IMR-90 (cell line): ENCODE data around the gene PTGR3. TPM values are rescaled to one million over a fixed set of nuclear protein-coding genes. Genes with fewer than 3 reads are reported as not detected.

ENCODE experiments used
- ATAC-seq: fragments of 200-7000 bp; cut with Tn5 transposase; 2 replicates; pipeline ENCODE4 v1.9.1; 2020; ENCODE audit warnings: low read depth, mild to moderate bottlenecking, moderate library complexity
- BruUV-seq: library from RNA; stranded (reverse); fragments of 400-500 nt; replicated peaks from 2 replicates; lab custom pipeline; 2021; lab: Mats Ljungman, UMichigan
- CTCF ChIA-PET: fragments of 300-600 bp; formaldehyde crosslinking; extraction: SDS; loops from one replicate; lab custom pipeline; 2021; ENCODE audit warnings: antibody characterized with exemption; lab: Yijun Ruan, JAX
- POLR2A ChIA-PET: fragments of 300-600 bp; sonication (Branson Sonifier 250); formaldehyde crosslinking; loops from one replicate; lab custom pipeline; 2022; ENCODE audit warnings: antibody characterized with exemption; ENCODE audit not compliant: unreplicated experiment; lab: Charles Lee
- DNase-seq: peaks from one replicate; pipeline ENCODE4 v3.0.0; 2013
- H2AFZ ChIP-seq: replicated peaks from 2 replicates; pipeline ENCODE3; 2013; ENCODE audit warnings: low read length, mild to moderate bottlenecking; ENCODE audit not compliant: poor library complexity
- H2AK5ac ChIP-seq: 2 replicates; pipeline ENCODE4 v1.6.1; 2013; ENCODE audit warnings: low read depth, low read length, inconsistent platforms
- H2AK9ac ChIP-seq: replicated peaks from 2 replicates; pipeline ENCODE3; 2013; ENCODE audit warnings: mild to moderate bottlenecking, low read depth, low read length, moderate library complexity; ENCODE audit not compliant: poor library complexity
- H2BK120ac ChIP-seq: 2 replicates; pipeline ENCODE4 v1.6.1; 2013; ENCODE audit warnings: low read depth, low read length, inconsistent platforms
- H2BK15ac ChIP-seq: 3 replicates; pipeline ENCODE4 v1.6.1; 2013; ENCODE audit warnings: low read depth, low read length, inconsistent platforms
- H2BK20ac ChIP-seq: 2 replicates; pipeline ENCODE4 v1.6.1; 2013; ENCODE audit warnings: low read depth, mild to moderate bottlenecking, inconsistent platforms, low read length, moderate library complexity
- H2BK5ac ChIP-seq: 2 replicates; pipeline ENCODE4 v1.6.1; 2013; ENCODE audit warnings: mild to moderate bottlenecking, low read depth, low read length, inconsistent platforms; ENCODE audit not compliant: poor library complexity, severe bottlenecking
- H3K14ac ChIP-seq: replicated peaks from 2 replicates; pipeline ENCODE4 v1.6.1; 2013; ENCODE audit warnings: low read depth, low read length, inconsistent platforms
- H3K18ac ChIP-seq: 2 replicates; pipeline ENCODE4 v1.6.1; 2013; ENCODE audit warnings: low read depth, low read length, control low read depth
- H3K23ac ChIP-seq: 2 replicates; pipeline ENCODE4 v1.6.1; 2013; ENCODE audit warnings: low read depth, low read length, inconsistent platforms
- H3K27ac ChIP-seq: 2 replicates; pipeline ENCODE4 v1.5.1; 2013; ENCODE audit warnings: mild to moderate bottlenecking, control low read depth, low read length; ENCODE audit not compliant: insufficient read depth
- H3K27me3 ChIP-seq: 2 replicates; pipeline ENCODE4 v1.6.1; 2013; ENCODE audit warnings: low read length; ENCODE audit not compliant: control insufficient read depth, insufficient read depth
- H3K36me3 ChIP-seq: 2 replicates; pipeline ENCODE4 v1.6.1; 2013; ENCODE audit warnings: low read length, mixed read lengths; ENCODE audit not compliant: control insufficient read depth, insufficient read depth
- H3K4ac ChIP-seq: 2 replicates; pipeline ENCODE4 v1.6.1; 2013; ENCODE audit warnings: low read depth, low read length, inconsistent platforms
- H3K4me1 ChIP-seq: 2 replicates; pipeline ENCODE4 v1.6.1; 2013; ENCODE audit warnings: low read length, mixed read lengths; ENCODE audit not compliant: control insufficient read depth, insufficient read depth
- H3K4me2 ChIP-seq: 2 replicates; pipeline ENCODE4 v1.6.1; 2013; ENCODE audit warnings: low read depth, mild to moderate bottlenecking, control low read depth, low read length, moderate library complexity
- H3K4me3 ChIP-seq: 2 replicates; pipeline ENCODE4 v1.5.1; 2013; ENCODE audit warnings: low read depth, mild to moderate bottlenecking, control low read depth, low read length, moderate library complexity; ENCODE audit not compliant: insufficient read depth
- H3K56ac ChIP-seq: 2 replicates; pipeline ENCODE4 v1.6.1; 2013; ENCODE audit warnings: low read length, inconsistent platforms; ENCODE audit not compliant: insufficient read depth; ENCODE audit errors: extremely low read depth
- H3K79me1 ChIP-seq, 2 experiments: 2 replicates each; pipeline ENCODE4 v1.6.1; 2013; ENCODE audit warnings: low read length in 2 of 2, inconsistent platforms in 1 of 2, low read depth in 1 of 2
- H3K9ac ChIP-seq: 2 replicates; pipeline ENCODE4 v1.6.1; 2013; ENCODE audit warnings: low read depth, low read length, control low read depth
- H3K9me1 ChIP-seq: 2 replicates; pipeline ENCODE4 v1.6.1; 2013; ENCODE audit warnings: low read length, inconsistent platforms; ENCODE audit not compliant: insufficient read depth
- H3K9me3 ChIP-seq: 2 replicates; pipeline ENCODE4 v1.6.1; 2013; ENCODE audit warnings: low read length; ENCODE audit not compliant: control insufficient read depth, insufficient read depth
- H4K20me1 ChIP-seq: 2 replicates; pipeline ENCODE4 v1.6.1; 2013; ENCODE audit warnings: low read length, inconsistent platforms; ENCODE audit not compliant: insufficient read depth
- H4K5ac ChIP-seq: 2 replicates; pipeline ENCODE4 v1.6.1; 2013; ENCODE audit warnings: mild to moderate bottlenecking, low read depth, low read length, control low read depth
- H4K8ac ChIP-seq, 2 experiments: 2 replicates each; pipeline ENCODE4 v1.6.1; 2013; ENCODE audit warnings: low read depth in 2 of 2, low read length in 2 of 2, control low read depth in 1 of 2, inconsistent platforms in 1 of 2
- H4K91ac ChIP-seq: 2 replicates; pipeline ENCODE4 v1.6.1; 2013; ENCODE audit warnings: low read depth, low read length, inconsistent platforms; ENCODE audit not compliant: insufficient read depth
- BHLHE40 ChIP-seq: fragments of 150-350 bp; IDR thresholded peaks from 2 replicates; pipeline ENCODE4 v1.6.1; 2016; ENCODE audit warnings: mild to moderate bottlenecking, low read depth, low read length
- CEBPB ChIP-seq: IDR thresholded peaks from 2 replicates; pipeline ENCODE4 v1.6.1; 2012; ENCODE audit warnings: low read depth, low read length, improper control_type of control experiment
- FOS ChIP-seq: fragments of 150-350 bp; IDR thresholded peaks from 2 replicates; pipeline ENCODE4 v1.6.1; 2016; ENCODE audit warnings: low read depth, low read length
- MAFK ChIP-seq: IDR thresholded peaks from 2 replicates; pipeline ENCODE4 v1.6.1; 2012; ENCODE audit warnings: low read depth, low read length, improper control_type of control experiment
- NFE2L2 ChIP-seq: fragments of 150-350 bp; IDR thresholded peaks from 2 replicates; pipeline ENCODE4 v1.6.1; 2016; ENCODE audit warnings: low read depth, mild to moderate bottlenecking, low read length
- RAD21 ChIP-seq: IDR thresholded peaks from 2 replicates; pipeline ENCODE4 v1.6.1; 2012; ENCODE audit warnings: low read length, improper control_type of control experiment
- RFX5 ChIP-seq: IDR thresholded peaks from 2 replicates; pipeline ENCODE4 v1.8.0; 2012; ENCODE audit warnings: low read depth, mild to moderate bottlenecking, low read length, moderate library complexity
- whole genome bisulfite sequencing, 2 experiments: methylation state at CpG; one replicate each; pipeline versions ENCODE4 v1.1.5 to v1.1.7; 2013; ENCODE audit warnings: missing lambda C conversion rate in 2 of 2; ENCODE audit not compliant: insufficient read length in 1 of 2; ENCODE audit errors: extremely low coverage in 2 of 2; 5-methylcytosine and 5-hydroxymethylcytosine counted together
- dilution Hi-C: fragments of 300-500 bp; cut with HindIII; formaldehyde crosslinking; loops from one replicate; pipeline ENCODE4 v1.14.3; 2018; ENCODE audit warnings: low sequenced_read_pairs; ENCODE audit not compliant: unreplicated experiment
- in situ Hi-C: fragments of 300-500 bp; cut with MboI; formaldehyde crosslinking; loops from 3 replicates; pipeline ENCODE4 v1.14.3; 2019; ENCODE audit warnings: low sequenced_read_pairs, inconsistent platforms, mixed read lengths
- intact Hi-C: fragments of 100-400 bp; cut with micrococcal nuclease; formaldehyde crosslinking; loops from 2 replicates; pipeline ENCODE4 v1.10.0; 2022
- polyA plus RNA-seq, 3 experiments: library from polyadenylated mRNA; depleted of rRNA; stranded (reverse); fragments of >200 nt; gene quantifications; 2 replicates each; pipeline ENCODE4 v1.2.3, GENCODE V29; 2012; ENCODE audit warnings: low replicate concordance in 1 of 3
- total RNA-seq: library from RNA; depleted of rRNA; stranded (reverse); fragments of >200 nt; gene quantifications from 2 replicates; pipeline ENCODE4 v1.2.3, GENCODE V29; 2012

Gene PTGR3
- total and polyA plus RNA-seq, 2 of the 4 experiments (the other 2 are of a cell fraction) = 16.1 to 26.4 TPM

- no peak for TF ChIP-seq BHLHE40
- no peak for TF ChIP-seq RFX5
- TF ChIP-seq FOS = no peak
- TF ChIP-seq CEBPB = no peak
- no peak for TF ChIP-seq NFE2L2
- no peak for TF ChIP-seq MAFK
- no peak for TF ChIP-seq RAD21
Observed at GRCh38 chr18:75247611-75248421, 38.9 kb upstream of the PTGR3 start.

More at GRCh38 chr18:75247611-75248421, 38.9 kb upstream of the PTGR3 start:
- H3K4ac ChIP-seq = peak overlapping the region; percentile 76; the same call in 1 of the 2 replicates
- no peaks in the 10 kb centered on the region for H3K27me3 ChIP-seq
- peak overlapping the region; percentile 93 for H4K5ac ChIP-seq
- H3K4me2 ChIP-seq = peak overlapping the region; percentile 86
- peak; percentile 72 for ATAC-seq
- H3K9me3 ChIP-seq = no peaks in the 10 kb centered on the region
- H2AK9ac ChIP-seq = no peak overlapping the region
- H4K91ac ChIP-seq = peak overlapping the region; percentile 71; the same call in 1 of the 2 replicates
- peak overlapping the region; percentile 40 for H3K4me3 ChIP-seq
- peak overlapping the region; percentile 42; the same call in 1 of the 2 replicates for H2BK20ac ChIP-seq
- H2AK5ac ChIP-seq = no peak overlapping the region
- intact Hi-C loops (loop anchor here (2.0 kb wide), 1 partner anchor 41 kb away; no protein-coding TSS in a partner anchor), in situ Hi-C loops (no loop called here), dilution Hi-C loops (no loop called here)
- BruUV-seq = no TSS peak
- DNase-seq = peak; percentile 65
- peak overlapping the region; percentile 87 for H3K9ac ChIP-seq
- peaks cover 16% of the 10 kb centered on the region for H3K4me1 ChIP-seq
- ChIA-PET CTCF (interaction anchor here (0.7 to 0.9 kb wide), 4 partner anchors 11 to 978 kb away, joined by 4 to 6 read pairs (median 6); no protein-coding TSS in a partner anchor), POLR2A (no interaction called here)
- peaks cover 11% of the 10 kb centered on the region; the same call in 1 of the 2 replicates for H3K9me1 ChIP-seq
- peak overlapping the region; percentile 90; the same call in 1 of the 2 replicates for H3K23ac ChIP-seq
- peak overlapping the region; percentile 6; the same call in 1 of the 3 replicates for H2BK15ac ChIP-seq
- H2BK120ac ChIP-seq = peak overlapping the region; percentile 81
- no peaks in the 10 kb centered on the region for H4K20me1 ChIP-seq
- peak overlapping the region; percentile 88 for H2BK5ac ChIP-seq
- no peaks in the 10 kb centered on the region for H3K36me3 ChIP-seq
- H2AFZ ChIP-seq = no peak overlapping the region
- H4K8ac ChIP-seq = peak overlapping the region; percentile 34 to 90
- H3K56ac ChIP-seq = peak overlapping the region; percentile 80
- H3K14ac ChIP-seq = peak overlapping the region; percentile 87
- H3K27ac ChIP-seq = peak overlapping the region; percentile 96
- H3K79me1 ChIP-seq = peaks cover 15 to 51% of the 10 kb centered on the region in 2 experiments; a peak in 3 of 4 replicates
- H3K18ac ChIP-seq = peak overlapping the region; percentile 84
- no CpG with 5 or more reads among the region's 8 CpGs for WGBS, 2 experiments
